Measurements from ENCODE around the gene FCHSD2.
"Not testable (repeated sequence)": the region's sequence is repeated elsewhere in the genome, so short reads cannot be mapped to it uniquely, and the experiment has no call there.

The FCHSD2 gene

DNA sequence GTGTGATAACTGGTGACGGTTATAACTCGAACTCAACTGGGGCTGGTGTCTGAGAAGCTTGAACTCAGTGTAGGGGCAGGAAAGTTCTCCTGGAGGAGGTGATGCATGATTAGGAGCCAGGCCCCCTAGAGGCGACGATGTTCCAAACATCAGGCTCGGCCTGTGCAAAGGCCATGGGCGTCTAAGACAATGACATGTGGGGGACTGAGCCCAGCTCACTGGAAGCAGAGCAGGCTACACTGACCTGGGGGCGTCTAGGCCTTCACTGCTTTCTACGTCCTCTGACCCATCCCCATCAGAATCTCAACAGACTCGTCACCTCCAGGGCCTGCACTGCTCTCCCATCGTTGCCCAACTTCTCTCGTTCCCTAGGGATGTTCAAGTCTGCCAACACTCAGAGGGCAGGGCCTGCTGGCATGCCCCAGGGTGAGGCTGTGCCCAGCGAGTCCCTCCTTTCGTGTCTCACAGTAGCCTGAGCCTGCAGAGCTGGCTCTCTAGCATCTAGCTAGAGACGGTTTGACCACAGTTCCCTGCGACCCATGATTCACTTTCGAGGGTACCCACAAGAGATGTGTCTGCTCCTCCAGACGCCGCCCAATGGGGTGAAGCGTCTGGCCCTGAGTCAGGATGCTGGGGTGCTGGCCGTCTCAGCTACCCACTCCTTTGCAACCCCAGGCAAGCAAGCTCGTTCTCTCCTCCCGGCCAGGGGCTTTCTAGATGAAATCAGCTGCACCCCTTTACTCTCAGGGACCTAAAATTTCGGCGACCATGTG is 329.0 kb downstream of the FCHSD2 start:
- no peak for DNase-seq

DNA sequence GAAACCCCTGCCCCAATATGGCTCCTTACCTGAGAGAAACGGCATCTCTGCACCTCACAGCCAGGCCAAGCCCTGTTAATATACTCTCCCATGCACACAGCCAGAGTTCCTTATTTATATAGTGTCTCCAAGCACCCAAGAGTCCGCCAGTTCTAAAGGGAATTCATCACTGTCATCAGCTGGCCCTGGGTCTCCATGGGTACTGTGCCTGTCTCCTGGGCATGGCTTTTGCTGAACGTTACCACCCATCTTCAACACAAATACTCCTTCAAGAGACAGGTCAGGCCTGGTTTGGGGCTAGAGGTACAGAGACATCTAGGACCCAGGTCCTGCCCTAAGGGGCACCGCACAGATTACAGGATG is 329.5 kb downstream of the FCHSD2 start:
- DNase-seq = peak; percentile 51

DNA sequence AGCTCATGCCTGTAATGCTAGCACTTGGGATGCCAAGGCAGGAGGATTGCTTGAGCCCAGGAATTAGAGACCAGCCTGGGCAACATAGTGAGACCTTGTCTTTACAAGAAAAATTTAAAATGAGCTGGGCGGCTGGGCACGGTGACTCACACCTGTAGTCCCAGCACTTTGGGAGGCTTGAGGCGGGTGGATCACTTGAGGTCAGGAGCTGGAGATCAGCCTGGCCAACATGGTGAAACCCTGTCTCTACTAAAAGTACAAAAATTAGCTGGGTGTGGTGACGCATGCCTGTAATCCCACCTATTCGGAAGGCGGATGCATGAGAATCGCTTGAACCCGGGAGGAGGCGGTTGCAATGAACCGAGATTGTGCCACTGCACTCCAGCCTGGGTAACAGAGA is 330.4 kb downstream of the FCHSD2 start:
- not testable (repeated sequence) for DNase-seq

DNA sequence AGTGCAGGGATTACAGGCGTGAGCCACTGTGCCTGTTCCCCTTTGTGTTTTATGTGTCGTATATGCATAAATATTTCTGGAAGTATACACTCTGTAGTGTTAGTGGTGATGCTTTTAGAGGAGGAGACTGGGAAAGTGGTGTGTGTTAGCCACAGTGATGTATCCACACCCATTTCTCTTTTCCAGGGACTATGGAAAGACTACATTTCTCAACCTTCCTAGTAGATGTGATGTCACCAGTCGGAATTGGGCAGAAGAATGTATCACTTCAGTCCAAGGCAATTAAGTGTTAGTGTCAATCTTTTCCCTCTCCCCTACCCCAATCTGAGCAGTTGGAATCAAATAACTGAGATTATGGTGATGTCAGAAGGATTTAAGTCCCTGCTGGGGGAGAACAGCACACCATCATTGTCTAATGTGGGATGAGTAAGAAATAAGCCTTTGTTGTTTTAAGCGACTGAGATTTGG is 333.8 kb downstream of the FCHSD2 start:
- no peak for DNase-seq

DNA sequence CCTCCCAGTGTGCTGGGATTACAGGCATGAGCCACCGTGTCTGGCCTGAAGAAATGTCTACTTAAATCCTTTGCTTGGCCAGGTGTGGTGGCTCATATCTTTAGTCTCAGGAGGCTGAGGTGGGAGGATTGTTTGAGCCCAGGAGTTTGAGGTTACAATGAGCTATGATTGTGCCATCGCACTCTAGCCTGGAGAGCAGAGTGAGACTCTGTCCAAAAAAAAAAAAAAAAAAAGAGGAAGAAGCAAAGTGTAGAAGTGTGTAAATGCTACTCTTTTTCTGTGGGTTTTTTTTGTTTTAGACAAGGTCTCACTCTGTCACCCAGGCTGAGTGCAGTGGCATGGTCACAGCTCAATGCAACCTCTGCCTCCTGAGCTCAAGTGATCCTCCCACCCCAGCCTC is 334.3 kb downstream of the FCHSD2 start:
- DNase-seq = no peak

DNA sequence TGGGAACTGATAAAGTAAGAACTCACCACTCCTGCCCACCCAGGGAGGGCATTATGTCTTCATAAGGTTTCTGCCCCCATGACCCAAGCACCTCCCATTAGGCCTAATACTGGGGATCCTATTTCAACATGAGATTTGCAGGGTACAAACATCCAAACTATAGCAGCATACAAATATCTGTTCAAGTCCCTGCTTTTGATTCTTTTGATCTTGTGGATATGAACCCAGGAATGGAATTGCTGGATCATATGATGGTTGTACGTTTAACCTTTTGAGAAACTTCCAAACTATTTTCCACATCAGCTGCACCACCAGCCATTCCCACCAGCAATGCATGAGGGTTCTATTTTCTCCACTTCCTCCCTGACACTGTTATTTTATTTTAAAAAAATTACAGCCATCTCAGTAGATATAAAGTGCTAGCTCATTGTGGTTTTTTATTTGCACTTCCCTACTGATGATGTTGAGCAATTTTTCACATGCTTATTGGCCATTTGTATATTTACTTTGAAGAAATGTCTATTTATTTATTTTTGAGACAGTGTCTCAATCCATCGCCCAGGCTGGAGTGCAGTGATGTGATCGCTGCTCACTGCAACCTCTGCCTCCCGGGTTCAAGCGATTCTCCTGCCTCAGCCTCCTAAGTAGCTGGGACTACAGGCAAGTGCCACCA is 335.0 kb downstream of the FCHSD2 start:
- DNase-seq = no peak

DNA sequence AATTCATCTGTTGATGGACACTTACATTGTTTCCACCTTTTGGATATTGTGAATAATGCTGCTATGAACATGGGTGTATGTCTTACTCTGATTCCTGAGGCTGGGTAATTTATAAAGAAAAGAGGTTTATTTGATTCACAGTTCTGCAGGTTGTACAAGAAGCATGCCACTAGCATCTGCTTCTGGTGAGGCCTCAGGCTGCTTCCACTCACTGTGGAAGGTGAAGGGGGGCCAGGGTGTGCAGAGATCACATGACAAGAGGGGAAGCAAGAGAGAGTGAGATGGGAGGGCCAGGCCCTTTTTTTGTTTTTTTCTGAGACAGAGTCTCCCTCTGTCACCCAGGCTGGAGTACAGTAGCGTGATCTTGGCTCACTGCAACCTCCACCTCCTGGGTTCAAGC is 335.7 kb downstream of the FCHSD2 start:
- not testable (repeated sequence) for DNase-seq

DNA sequence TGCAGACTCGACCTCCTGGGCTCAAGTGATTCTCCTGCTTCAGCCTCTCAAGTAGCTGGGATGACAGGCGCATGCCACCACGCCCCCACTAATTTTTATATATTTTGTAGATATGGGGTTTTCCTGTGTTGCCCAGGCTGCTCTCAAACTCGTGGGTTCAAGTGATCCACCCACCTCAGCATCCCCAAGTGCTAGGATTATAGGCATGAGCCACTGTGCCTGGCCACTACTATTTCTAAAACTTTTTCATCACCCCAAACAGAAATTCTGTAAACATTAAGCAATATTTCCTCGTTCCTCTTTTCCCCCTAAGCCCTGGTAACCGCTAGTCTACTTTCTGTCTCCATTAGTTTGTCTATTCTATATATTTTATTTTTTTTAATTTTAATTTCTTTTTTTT is 336.9 kb downstream of the FCHSD2 start:
- no peak for DNase-seq

DNA sequence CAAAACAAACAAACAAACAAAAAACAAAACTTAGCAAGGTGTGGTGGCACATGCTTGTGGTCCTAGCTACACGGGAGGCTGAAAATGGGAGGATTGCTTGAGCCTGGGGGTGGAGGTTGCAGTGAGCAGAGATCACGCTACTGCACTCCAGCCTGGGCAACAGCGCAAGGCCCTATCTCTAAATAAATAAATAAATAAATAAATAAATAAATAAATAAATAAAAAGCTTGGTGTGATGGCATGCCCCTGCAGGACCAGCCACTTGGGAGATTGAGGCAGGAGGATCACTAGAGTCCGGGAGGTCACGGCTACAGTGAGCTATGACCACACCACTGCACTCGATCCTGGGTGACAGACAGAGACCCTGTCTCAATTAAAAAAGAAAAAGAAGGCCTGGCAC is 339.3 kb downstream of the FCHSD2 start:
- DNase-seq = no peak

DNA sequence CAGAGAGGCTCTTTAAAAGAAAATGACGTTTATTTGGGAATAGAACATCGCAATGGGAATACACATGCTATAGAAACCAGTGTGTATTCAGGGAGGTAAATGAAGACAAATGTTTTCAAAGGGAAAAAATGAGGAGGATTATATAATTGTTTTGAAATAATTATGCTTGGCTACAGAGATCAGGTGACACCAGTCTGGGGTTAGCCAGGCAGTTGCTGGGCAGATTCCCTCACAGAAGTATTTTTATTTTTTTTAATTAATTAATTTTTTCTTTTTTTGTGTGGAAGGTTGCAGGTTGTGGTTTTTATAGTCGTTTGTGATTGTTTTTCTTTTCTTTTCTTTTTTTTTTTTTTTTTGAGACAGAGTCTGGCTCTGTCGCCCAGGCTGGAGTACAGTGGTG is 342.7 kb downstream of the FCHSD2 start:
- DNase-seq = no peak

DNA sequence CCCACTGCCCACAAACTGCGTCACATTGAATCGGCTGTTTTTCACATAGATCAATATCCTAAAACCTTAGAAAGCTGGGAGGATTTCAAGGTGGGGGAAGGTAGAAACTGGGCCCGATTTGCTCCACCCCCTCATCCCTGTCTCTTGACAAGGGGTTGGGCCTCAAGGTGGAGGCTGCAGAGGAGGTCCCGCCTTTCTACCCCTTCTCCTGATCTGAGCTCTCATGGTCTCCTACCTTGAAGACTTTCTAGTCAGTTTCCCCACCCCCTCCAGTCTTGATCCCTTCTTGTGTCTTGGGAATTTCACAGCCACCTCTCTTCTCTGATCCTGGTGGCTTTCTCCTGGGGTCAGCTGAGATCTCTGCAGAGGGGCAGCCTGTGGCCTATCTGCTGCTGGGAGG is 343.8 kb downstream of the FCHSD2 start:
- no peak for DNase-seq

DNA sequence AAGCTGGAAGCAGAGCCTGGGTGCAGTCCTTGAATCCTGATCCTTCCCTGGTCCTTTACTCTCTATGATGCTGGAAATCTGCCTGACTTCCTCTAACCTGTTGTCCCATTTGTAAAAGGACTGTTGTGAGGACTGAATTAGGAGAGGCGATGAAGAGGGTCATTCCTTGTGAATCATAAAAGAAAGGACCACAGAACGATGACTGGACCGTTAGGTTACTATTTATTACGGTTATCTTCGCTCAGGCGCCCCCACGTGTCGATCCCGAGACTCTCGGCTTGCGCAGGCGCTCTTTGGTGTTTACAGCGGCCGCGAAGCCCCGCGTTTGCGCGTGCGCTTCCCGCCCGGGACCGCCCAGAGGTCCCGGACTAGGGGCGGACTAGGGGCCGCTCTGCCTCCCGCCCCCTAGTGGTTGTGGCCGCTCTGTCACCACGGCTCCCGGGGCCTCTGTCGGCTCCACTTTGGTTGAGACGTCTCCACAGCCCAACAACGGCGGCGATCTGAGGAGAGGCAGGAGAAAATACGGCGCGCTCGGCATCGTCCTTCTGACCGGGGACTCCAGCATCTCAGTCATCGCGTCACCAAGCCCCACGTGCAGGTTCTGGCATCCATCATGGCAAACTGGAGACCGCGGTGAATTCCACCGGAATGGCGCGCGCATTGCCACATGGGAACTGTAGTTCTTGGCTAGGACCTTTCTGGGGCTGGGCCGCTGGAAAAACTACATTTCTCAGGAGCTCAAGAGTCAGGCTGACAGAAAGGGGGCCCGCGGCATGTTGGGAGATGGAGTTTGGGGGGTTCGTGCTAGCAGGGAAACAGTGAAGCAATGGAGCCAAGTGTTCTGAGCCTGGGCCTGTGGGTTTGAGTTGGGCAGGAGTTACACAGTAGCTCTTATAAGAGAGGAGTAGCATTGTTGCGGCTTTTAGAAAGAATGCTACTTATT is 348.4 kb downstream of the FCHSD2 start, which contains the start of gene STARD10:
Gene STARD10 (minus strand): TSS at position 623 of the 943 bp plus-strand sequence. CDS start 12,866 bp downstream, outside the sequence.
- DNase-seq = peak; percentile 93

DNA sequence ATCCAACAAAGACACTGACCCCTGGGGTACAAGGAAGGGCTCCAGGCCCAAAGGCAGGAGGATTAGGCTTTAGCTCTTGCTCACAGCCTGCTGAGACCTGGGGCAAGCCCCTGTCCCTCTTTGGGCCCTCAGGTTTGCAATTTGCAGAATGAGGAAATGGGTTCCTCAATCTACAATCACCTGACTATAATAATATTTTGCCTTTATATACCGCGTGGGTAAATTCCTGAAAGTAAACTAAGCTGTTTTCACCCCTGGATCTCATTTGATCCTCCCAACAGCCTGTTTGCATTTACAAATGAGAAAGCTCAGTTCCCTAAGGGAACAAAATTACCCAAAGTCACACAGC is 349.1 kb downstream of the FCHSD2 start:
- DNase-seq = no peak

DNA sequence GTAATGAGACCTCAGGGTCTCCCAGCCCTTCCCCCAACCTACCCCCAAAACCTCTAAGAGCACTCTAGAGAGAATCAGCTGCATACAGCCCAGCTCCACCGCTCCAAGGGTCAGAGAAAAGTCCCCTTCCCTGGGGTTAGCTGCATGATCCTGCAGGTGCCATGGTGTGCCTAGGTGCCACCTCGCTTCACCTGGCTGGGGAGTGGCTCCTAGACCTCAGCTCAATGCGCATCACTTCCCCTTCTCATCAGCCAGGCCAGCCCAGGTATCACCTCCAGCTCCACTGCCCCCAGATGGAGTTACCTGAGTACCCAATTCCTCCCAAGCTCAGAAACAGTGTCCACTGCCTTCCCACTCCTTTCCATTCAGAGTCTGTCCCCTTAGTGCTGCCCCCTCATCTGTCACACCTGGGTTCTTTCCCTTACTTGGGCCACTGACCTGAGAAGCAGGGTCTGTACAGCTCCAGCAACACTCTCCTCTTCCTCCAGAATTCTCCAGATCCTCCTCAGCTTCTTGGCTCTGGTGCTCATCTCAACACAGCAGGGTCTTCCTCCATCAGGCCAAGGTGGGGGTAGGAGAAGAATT is 349.6 kb downstream of the FCHSD2 start:
- DNase-seq = no peak

DNA sequence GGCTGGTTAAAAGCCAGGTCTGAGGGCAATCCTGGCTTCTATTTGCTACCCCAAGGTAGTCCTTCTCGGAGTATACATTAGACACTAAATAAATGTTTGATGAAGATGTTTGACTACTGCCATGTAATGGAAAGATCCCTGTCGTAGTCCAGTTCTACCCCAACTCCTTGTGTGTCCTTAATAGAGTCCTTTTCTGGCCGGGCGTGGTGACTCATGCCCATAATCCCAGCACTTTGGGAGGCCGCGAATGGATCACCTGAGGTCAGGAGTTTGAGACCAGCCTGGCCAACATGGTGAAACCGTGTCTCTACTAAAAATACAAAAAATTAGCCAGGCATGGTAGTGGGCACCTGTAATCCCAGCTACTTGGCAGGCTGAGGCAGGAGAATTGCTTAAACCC is 350.9 kb downstream of the FCHSD2 start:
- DNase-seq = not testable (repeated sequence)

DNA sequence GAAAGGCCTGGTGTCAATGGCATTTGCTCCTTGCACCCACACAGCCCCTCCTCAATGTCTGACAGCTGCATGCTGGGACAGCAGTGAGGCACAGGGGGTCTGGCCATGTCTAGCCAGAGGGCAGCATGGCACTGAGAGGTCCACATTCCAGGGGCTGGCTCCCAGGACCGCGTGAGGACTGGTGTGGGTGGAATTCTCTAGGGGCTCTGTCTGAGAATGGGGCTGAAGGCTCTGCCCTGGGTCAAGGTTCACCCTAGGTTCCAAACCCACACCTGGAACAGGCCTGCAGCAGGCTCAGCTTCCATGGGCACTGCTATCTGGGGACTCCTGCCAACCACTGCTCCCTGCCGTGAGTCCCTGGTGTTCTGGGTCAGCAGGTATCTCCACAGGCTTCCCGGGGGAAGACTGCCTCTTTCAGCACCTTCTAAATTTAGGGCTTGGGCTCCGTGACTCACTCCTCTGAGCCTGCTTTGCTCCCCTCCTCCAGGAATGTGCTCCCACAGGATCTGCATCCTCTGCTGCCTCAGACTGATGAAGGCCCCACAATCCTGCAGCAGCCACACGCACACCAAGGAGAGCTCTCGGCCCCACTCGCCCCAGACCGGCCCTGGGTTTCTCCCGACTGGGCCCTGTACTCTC is 352.5 kb downstream of the FCHSD2 start:
- no peak for DNase-seq

DNA sequence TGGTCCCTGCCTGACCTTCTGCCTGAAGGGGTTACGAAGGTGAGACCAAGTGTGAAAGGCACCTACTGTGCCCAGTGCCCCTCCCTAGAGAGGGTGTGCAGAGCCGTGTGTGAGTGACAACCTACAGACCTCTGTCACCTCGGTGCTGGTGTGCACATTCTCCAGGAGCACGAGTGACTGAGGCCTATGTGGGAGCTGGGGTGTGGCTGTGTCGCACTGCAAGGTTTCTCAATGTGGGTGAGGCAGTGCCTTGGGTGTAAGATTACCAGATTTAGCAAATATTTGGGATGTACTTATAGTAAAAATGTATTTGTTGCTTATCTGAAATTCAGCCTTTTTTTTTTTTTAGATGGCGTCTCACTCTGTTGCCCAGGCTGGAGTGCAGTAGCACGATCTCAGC is 353.9 kb downstream of the FCHSD2 start:
- DNase-seq = no peak

DNA sequence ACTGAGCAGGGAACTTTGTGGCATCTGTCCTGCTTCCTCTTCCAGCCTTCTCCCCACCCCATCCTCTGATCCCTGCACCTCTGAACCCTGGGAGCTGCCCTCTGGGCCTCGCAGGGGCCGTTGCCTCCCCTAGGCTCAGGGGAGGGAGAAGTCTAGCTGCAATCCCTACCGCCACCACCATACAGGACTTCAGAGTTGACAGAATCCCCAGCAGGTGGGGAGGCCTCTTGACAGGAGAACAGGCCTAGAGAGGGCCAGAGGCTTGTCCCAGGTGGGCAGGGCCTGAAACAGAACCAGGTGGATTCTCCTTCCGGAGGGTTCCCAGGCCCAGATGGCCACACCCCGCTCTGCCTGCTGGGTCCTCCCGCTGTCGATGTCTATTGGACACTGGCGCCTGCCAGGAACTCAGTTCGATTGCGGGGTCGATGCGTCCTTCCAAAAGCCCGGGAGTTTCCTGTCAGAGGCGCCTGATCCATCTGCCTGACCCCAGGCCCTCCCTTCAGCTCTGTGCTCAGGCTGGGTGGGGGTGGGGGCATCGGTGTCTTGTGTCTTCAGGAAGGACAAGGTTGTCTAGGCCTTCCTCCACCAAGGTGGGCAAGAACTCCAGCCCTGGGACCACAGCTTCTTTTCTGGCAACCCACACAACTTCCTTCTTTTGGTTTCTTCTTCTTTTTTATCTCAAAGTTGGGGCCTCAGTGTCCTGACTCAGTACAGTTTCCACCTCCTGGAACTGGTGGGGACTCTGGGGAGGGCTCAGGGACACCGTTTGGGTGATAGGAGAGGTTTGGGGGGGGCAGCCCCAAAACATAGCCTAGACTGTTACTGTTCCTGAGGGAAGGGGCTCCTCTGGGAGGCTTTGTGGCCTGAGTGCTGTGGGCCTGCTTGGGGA is 354.7 kb downstream of the FCHSD2 start:
- DNase-seq = peak; percentile 79

Measured in NCI-H2029 (cell line).